Measurements from ENCODE around the gene RANBP6.
A peak's percentile ranks its signal among the peaks of the same experiment; 100 is the strongest.
"Not testable (repeated sequence)": the region's sequence is repeated elsewhere in the genome, so short reads cannot be mapped to it uniquely, and the experiment has no call there.

RANBP6 gene

DNA sequence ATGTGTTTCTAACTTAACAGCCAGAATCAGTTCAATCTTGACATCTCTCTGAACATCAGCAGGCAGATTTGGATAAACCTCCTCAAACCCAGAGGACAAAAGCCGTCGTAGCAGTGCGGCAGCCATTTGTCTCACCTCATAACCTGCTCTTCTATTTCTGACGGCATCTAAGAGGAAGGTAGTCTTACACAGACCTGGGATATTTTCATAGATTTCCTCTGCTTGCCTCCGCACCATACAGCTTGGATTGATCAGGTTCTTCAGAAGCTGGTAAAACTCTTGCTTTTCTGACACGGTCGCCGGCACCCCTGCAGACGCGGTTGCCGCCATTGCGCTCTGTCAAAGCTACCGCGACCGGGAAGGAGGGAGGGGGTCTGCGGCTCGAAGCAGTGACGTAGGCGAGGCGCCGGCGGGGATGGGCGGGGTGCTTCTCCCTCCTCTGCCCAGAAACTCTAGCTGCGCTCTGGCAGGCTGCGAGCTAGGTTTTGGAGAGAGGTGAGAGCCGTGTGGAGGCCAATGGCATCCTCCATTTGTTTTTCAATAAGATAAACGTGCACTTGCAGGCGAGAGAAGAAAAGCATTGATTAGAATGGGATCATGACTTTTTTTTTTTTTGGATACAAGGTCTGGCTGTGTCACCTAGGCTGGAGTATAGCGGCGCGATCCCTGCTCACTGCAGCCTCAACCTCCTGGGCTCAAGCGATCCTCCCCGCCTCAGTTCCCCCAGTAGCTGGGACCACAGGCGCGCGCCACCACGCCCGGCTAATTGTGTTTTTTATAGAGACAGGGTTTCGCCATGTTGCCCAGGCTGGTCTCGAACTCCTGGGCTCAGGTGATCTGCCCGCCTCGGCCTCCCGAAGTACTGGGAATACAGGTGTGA is at the start of gene RANBP6:
Gene RANBP6 (minus strand): TSS at position 347 of the 880 bp plus-strand sequence. CDS start 17 bp downstream, at position 330.
- peak; percentile 93 for DNase-seq

DNA sequence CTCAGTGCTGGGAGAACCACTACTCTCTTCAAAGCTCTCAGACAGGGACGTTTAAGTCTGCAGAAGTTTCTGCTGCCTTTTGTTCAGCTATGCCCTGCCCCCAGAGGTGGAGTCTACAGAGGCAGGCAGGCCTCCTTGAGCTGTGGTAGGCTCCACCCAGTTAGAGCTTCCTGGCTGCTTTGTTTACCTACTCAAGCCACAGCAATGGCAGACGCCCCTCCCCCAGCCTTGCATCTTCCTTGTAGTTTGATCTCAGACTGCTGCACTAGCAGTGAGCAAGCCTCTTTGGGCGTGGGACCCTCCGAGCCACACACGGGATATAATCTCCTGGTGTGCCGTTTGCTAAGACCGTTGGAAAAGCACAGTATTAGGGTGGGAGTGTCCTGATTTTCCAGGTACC is 47.7 kb upstream of the RANBP6 start:
- DNase-seq: not testable (repeated sequence)

DNA sequence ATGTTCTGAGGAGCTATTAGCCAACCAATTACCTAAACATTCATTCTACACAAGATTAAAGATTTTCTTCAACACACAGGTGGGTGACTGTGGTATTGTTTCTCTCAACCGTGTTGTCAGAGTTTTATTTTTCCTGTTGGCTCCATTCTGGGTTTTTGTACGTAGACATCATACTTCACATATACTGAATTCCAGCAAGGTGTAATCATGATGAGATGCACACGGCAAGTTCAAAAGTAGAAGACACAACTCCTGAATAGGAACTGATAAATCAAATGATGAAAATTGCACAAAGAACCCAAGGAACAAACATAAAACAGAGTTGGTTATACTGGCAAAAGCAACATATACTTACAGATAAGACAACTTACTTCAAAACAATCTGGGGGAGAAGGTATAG is 40.2 kb upstream of the RANBP6 start:
- DNase-seq: no peak

DNA sequence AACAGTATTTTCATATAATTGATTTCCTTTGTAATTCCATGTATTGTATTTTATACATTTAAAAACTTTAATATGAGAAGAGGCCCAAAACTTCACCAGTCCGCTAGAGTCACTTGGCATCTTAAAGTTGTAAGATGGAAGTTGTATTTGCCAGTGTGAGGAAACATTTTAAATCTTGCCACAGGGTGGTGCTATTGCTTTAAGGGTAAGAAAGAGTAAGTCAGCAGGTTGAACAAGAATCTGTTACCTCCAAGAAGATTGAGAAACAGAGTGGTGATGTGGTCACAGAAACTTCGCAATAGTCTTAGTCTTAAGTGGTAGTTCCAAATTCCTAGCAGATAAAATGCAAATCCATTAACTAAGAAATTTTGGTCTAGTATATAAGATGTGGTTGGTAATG is 39.8 kb upstream of the RANBP6 start:
- DNase-seq: peak; percentile 41

DNA sequence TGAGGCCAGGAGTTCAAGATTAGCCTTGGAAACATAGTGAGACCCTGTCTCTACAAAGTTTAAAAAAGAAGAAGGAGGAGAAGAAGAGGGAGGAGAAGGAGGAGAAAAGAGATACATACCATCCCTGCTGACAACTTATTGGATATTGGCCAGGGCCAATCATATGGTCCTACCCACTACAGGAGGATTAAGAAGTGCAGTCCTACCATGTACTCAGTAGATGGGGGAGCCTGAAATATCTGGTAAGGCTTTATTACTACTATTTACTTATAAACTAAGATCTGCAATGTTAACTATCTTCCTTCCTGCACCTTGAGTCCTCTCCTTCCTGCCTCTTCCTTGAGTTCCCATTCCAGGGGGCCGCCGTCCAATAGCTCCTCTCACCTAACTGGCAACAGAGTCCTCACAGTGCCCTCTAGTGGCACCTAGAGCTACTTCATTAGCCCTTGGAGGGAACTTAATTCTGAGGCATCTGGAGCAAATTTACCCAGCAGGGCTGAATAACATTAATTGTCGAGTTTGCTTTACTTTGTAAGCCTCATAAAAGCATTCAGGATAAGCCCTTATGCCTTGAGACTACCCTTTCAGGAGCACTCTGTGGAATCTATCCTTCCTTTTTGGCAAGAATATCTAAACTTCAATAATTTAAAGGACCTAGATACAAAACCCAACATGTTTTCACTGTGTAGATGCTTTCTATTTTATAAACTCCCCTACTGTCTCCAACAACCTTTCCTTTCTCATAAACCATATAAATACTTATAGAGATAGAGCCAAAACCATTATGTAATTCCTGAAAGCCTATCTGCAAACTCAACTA is 39.1 kb upstream of the RANBP6 start:
- DNase-seq: peak; percentile 31

DNA sequence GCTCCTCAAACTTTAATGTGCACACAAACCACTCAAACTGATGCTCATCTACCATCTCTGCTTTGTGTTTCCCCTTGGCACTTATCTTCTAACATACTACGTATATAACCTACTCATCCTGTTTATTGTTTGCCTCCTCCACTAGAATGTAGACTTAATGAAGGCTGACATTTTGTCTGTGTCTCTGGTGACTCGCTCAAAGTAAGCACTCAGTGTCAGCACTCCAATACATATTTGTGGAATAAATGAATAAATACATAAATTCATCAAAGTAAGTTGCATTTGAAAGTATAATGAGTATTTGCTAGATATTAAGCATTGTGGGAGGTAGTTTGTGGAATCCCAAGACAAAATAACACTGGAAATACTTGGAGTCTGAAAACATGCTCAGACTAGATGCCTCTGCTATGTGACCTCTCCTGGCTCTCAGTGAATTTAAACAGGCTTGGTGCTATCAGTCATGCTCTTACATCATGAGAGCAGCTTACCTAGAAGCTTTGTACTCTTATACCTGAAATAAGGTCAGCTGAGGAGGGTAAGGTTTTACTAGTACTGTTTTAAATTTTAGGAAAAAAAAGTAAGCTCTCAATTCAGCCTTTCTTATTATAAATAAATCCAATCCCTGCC is 37.0 kb upstream of the RANBP6 start:
- DNase-seq: no peak

DNA sequence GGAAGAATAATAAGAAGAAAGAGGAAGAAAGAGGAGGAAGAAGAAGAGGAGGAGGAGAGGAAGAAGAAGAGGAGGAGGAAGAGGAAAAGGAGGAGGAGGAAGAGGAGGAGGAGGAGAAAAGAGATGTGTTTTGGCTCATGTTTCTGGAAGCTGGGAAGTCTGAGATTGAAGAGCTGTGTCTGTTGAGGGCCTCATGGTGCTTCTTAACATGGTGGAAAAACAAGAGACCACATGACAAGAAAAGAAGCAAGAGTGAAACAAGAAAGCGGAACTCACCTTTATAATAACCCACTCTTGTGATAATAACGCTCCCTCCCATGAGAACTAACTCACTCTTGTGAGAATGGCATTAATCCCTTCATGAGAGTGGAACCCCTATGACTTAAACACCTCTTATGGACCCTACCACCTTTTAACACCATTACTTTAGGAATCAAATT is 36.1 kb upstream of the RANBP6 start:
- no peak for DNase-seq

DNA sequence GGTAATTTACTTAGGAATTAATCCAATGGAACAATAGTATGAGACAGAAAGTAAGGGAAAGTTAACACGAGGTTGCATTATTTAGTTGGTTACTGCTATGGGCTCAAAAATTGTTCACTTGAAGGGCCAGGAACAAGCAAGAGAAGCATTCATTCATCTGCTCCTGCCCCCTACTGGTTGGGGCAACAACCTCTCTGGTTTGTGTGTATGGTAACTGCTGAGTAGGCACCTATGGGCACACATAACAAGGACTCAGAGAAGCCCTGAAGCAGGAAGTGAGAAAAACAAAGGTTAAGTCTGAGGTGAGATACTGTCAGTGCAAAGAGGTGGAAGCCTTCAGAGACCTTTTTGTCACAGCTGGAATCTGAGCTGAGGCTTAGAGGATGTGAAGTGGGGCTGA is 34.4 kb upstream of the RANBP6 start:
- no peak for DNase-seq

DNA sequence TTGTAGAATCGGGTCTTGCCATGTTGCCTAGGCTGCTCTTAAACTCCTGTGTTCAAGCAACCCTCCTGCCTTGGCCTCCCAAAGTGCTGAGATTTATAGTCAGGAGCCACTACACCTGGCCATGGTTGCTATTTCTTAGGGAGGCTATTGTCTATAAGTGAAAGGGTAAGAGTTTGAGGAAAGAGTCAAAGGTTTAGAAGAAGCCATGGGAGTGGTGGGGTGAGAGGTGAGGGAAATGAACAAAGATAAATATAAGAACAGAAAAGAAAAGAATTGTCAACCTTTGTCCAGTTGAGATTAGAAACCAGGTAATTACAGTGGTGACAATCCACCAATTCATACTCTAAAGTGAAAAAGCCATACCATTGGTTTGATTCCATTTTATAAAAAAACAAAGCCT is 32.6 kb upstream of the RANBP6 start:
- DNase-seq: no peak

DNA sequence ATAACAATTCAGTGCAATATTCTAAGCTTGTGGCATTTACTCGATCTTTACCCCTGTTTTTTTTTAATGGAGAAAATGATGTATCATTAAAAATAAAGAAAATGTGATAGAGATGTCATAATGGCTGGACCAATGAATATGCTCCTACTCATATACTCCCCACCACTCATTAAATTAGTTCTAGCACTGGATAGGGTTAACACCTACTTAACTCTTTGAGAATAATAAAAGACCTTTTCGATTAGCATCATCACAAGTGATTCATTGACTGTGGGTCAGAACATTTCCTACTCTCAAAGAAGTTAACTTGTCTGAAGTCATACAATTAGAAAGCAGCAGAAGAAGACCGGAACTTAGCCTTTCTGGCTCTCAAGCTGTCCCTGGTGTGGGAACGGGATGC is 31.6 kb upstream of the RANBP6 start:
- DNase-seq: no peak

DNA sequence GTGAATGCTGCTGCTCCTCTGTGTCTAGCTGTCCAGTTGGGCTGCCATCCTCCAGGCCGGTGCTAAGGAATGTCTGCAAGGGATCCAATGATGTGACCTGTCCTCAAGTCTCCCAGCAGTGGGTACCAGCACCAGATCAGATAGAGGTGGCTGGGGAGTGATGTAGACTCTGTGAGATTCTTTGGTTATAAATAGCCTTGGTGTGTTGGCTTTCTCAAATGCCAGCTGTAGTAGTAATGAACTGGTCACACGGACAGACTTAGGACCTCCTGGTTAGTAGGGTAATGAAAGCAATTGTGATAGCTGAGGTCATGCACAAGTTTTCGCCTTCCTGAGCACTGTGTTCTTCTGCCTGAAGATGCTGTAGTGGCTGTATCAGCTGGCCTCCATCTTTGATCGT is 29.9 kb upstream of the RANBP6 start:
- no peak for DNase-seq

DNA sequence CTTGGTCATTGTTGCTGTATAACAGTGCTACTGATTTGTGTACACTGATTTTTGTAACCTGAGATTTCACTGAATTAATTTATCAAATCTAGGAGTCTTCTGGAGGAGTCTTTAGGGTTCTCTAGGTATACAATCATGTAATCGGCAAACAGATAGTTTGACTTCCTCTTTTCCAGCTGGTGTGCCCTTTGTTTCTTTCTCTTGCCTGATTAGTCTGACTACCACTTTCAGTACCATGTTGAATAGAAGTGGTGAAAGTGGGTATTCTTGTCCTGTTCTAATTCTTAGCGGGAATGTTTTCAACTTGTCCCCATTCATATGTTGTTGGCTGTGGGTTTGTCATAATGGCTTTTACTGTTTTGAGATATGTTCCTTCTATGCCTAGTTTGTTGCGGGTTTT is 24.7 kb upstream of the RANBP6 start:
- DNase-seq: no peak

DNA sequence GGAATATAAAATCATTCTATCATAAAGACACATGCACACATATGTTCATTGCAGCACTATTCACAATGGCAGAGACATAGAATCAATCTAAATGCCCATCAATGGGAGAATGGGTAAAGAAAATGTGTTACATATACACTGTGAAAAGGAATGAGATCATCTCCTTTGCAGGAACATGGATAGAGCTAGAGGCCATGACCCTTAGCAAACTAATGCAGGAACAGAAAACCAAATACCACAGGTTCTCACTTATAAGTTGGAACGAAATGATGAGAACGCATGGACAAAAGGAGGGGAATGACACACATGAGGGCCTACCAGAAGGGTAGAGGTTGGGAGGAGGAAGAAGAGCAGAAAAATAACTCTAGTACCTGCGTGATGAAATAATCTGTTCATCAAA is 21.0 kb upstream of the RANBP6 start:
- DNase-seq: no peak

DNA sequence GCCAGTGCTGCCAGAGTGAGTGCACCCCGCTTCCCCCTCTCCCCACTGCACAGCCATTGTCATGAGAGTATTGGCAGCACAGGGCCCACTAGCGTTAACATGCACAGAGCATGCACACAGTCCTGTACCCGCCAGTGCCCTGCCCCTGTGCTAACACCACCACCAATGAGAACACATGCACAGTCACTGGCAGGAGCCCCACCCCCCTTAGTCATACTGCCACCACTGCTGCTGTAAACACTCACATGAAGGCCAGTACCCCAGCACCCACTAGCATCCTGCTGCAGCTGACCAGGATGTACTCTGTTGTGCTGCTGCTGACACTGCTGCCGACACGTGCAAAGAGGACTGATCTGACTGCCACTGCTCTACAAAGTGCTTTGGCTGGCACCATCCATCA is 19.5 kb upstream of the RANBP6 start:
- DNase-seq: no peak

DNA sequence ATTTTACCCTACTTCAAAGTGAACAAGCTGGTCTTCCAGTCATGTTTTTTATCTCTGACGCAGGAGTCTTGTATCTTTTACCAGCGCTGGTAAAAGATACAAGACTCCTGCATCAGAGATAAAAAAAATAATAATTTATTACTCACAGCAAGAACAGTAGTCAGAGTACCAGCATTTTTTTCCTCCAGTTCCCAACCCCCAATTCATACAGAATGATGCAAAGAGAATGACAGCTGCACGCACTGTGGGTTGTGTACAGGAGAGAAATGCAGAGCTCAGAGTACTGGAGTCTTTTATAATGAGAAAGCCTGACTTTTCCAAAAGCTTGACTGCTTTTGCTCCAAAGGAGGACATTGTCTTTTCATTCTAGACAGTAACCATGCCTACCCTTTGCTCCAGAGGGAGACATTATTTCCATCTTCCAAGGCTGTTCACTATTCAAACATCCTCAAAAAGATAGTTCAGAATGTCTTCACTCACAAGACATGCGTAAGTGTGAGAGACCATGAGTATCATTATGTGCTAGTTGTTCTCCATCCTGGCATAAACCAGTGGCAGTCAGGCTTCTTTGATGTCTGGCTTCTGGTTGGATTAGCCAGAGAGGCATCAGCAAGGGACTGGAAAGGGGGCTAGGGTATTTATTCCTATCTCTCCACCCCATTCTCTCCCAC is 14.3 kb upstream of the RANBP6 start:
- peak; percentile 29 for DNase-seq

DNA sequence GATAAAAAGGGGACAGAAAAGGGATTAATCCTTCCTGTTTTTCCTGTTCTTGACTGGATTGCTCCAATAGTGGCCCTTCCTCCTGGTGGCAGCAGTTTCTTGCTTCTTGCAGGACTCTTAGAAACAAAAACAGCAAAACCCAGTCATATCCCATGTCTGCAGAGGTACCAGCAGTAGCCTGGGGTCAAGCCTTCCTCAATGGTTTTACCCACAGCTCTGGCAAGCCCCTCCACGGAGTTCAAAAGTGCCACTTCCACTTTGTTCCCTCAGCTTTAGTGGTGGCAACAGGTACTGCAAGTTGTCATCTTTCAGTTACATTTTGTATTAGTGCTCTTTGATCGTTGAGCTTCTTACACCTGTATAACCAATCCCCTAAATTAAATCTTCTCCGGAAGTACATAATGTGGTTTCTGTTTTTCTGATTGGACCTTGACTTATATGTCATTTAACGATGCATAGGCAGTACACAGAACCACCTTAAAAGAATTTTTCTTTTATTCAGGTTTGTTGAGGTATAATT is 8.7 kb upstream of the RANBP6 start:
- DNase-seq: no peak

DNA sequence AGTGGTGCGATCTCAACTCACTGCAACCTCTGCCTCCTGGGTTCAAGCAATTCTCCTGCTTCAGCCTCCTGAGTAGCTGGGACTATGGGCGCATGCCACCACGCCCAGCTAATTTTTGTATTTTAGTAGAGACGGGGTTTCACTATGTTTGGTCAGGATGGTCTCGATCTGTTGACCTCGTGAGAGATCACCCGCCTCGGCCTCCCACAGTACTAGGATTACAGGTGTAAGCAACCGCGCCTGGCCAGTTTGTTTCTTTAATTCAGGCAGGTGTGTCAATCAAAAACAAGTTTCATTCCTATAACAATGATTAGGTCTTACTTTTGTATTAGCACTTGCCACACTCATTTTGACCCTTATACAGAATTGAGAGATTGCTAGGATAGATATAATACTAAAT is 1.6 kb upstream of the RANBP6 start:
- not testable (repeated sequence) for DNase-seq

DNA sequence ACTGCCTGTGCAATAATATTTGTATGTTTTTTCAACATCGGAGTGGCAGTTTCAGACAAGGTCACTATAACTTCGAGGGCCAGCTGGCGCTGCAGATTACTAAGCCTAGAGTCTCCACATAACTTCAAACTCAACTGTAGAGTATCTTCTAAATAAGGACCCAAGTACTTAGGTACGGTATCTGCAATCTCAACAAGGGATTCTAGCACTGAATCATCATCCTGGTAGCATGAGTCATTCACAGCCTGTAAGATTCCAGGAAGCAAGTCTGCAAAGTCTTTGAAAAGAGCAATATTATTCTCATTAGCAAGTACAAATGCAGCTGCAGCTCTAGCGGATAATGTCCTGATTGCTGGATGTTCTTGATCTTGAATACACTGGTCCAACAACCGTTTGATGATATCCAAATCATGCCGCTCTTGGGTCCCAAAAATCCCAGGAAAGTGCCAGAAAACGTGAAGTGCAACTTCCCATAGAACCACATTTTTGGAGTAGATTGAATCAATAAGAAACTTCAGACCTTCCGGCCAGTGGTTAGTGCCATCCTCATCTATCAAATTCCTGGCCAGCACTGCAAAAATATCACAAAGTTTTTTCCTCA is 654 bp downstream of the RANBP6 start:
- no peak for DNase-seq

DNA sequence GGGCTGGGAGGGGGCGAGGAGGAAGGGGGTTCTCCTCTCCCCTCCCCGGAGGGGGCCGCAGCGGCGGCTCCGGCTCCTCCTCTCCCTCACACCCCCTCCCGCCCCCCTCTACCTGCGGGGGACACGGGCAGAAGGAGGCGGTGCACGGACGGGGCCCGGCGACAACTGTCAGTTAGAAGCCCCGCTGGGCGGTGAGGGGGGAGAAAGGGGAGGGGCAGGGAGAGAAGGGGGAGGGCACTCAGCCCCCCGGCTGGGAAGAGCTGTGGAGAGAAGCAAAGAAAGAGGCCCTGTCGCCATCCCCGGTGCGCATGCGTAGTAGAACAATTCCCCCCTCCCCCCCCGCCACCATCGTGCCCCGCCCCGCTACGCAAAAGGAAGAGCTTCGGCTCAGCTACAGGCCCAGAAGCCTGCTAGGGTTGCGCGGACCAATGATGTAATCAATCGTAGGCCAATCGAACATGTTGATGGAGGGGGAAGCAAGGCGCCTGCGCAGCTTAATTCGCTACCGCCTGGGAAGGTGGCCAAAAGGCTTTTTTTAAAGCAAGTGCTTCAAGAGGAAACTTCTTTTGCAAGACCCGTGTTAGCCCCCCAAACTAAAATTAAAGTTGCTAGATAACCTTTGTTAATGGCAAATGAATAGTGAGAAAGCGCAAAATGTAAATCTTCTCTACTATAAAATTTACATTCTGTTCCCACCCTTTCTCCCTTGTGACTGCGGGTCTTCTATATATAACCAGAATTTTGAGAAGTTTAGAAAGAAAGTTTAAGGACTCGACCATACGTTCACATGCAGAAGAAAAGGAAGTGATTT is 7.0 kb downstream of the RANBP6 start:
- peak; percentile 96 for DNase-seq

DNA sequence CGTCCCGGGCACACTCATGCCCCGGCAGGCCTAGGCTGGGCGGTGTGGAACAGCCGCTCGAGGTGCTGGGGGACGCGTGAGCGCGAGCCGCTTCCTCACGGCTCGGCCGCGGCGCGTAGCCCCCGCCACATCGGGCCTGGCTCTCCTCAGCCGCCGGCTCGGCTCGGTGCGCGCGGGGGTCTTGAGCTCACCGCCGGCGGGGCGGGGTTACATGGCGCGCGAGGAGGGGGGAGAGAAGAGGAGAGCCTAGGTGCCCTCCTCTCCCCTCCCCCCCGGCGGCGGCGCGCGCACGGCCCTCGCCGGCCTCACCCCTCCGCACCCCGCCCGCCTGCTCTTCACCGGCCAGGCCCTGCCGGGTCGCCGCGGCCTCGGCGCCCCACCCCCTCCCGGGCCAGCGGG is 7.7 kb downstream of the RANBP6 start:
- DNase-seq: peak; percentile 76

DNA sequence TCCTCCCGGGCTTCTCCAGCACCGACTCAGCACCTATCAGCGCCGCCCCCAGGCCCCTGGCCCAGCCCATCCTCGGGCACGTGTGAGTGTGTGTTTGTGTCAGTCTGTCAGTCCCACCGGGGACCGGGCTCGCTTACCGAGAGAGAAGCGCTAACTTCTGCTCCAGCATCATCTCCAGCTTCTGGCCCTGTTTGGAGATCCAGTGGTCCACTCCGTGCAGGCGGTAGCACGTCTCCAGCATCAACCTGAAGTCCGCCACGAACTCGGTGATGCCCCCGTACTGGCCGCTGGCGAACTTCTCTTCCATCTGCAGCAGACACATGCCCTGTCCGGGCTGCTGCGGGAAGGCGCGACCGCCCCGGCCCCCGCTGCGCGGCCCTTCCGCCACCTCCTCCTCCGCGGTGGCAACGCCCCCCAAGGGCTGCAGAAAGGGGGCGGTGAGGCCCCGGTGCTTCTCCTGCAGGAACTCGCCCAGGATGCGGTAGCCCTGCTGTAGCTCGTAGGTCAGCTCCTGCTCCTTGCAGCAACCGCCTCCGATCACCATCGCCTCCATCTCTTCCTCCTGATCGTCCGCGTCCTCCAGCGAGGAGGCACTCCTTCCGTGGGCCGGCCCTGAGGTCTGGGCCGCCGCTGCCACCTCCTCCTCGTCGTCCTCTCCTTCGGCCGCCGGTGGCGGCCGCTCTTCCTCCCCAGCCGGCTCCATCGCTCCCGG is 8.2 kb downstream of the RANBP6 start:
- DNase-seq: peak; percentile 87

All from NCI-H2227 treated with DMSO at 0.1 percent for 48 hours (cell line).